ENCODE measurements around the gene CAVIN1.

GRCh38 chr17:42402117-42402516 lies 20.9 kb downstream of the CAVIN1 start:
- TF ChIP-seq POLR2A (IDR thresholded peaks at IDR 0.05) (no peak), CTCF (IDR thresholded peaks at IDR 0.05) (no peak), POLR2AphosphoS5 (IDR thresholded peaks at IDR 0.05) (no peak)
